Immature natural killer cell (primary cell): ENCODE measurements around the gene GPR142. TPM values are rescaled to one million over a fixed set of nuclear protein-coding genes. Genes with fewer than 3 reads are reported as not detected.

Source experiments
- DNase-seq, 3 donors: peaks; one replicate each; pipeline ENCODE4 v3.0.0; 2022; ENCODE audit warnings: mixed read lengths in 1 of 3
- H3K27ac Mint-ChIP-seq, 6 donors: one replicate each; pipeline ENCODE4 v1.8.0; 2020; ENCODE audit warnings: mixed read lengths in 6 of 6, mild to moderate bottlenecking in 5 of 6, inconsistent platforms in 4 of 6, moderate library complexity in 3 of 6
- H3K27me3 Mint-ChIP-seq, 3 donors: one replicate each; pipeline ENCODE4 v1.8.0; 2020 to 2021; ENCODE audit warnings: low read depth in 3 of 3, mild to moderate bottlenecking in 3 of 3, mixed read lengths in 3 of 3, moderate library complexity in 3 of 3, inconsistent platforms in 1 of 3
- H3K36me3 Mint-ChIP-seq, 3 donors: one replicate each; pipeline ENCODE4 v1.8.0; 2020; ENCODE audit warnings: mixed read lengths in 3 of 3, inconsistent platforms in 2 of 3, mild to moderate bottlenecking in 2 of 3
- H3K4me1 Mint-ChIP-seq, 2 donors: one replicate each; pipeline ENCODE4 v1.8.0; 2020; ENCODE audit warnings: inconsistent platforms in 2 of 2, mild to moderate bottlenecking in 2 of 2, mixed read lengths in 2 of 2, moderate library complexity in 1 of 2
- H3K4me3 Mint-ChIP-seq, 5 donors: one replicate each; pipeline ENCODE4 v1.8.0; 2020; ENCODE audit warnings: mild to moderate bottlenecking in 5 of 5, mixed read lengths in 5 of 5, inconsistent platforms in 3 of 5, moderate library complexity in 3 of 5
- H3K9me3 Mint-ChIP-seq, 6 donors: one replicate each; pipeline ENCODE4 v1.8.0; 2020; ENCODE audit warnings: mild to moderate bottlenecking in 6 of 6, mixed read lengths in 6 of 6, inconsistent platforms in 4 of 6, moderate library complexity in 3 of 6
- polyA plus RNA-seq, 3 donors: library from polyadenylated mRNA; unstranded; fragments of 300-500 nt; fragmentation: Illumina TruSeq; gene quantifications; one replicate each; pipeline ENCODE4 v1.2.3, GENCODE V29; 2021

Gene GPR142
- polyA plus RNA-seq, result under 1 TPM in 1 of 3 donors, not detected in 2; 0.49 TPM

DNA sequence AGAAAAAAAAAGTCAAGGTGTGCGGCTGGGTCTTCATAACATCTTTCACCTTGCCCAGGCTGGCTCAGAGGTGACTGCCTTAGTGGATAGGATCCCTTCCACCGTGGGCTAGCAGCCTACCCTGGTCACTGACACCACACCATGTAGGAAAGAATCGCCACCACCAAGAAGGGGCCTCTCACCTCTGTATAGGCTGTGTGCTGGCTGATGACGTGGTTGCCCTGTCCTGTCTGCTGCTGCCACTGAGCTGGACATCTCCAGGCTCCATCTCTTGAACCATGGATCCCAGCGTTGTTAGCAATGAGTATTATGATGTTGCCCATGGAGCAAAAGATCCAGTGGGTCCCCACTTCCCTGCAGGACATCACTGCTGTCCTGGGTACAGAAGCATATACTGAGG, at the start of gene GPR142:
Gene GPR142 (plus strand): TSS at position 301 of the 400 bp plus-strand sequence. CDS start 2,035 bp downstream, outside the sequence.
- Mint-ChIP-seq H3K9me3 (no peaks in the 10 kb centered on the region), H3K36me3 (no peaks in the 10 kb centered on the region), H3K27ac (no peak within 1 kb of the TSS), H3K27me3 (peaks cover 5 to 14% (median 7%) of the 10 kb centered on the region in 3 donors), H3K4me3 (peak within 1 kb of the TSS; percentile 52 to 74 (median 63)), H3K4me1 (peaks cover 15 to 16% of the 10 kb centered on the region in 2 donors)
- no peak for DNase-seq

GRCh38 chr17:74318391-74318790, 48.9 kb upstream of the GPR142 start:
- no peaks in the 10 kb centered on the region for H3K9me3 Mint-ChIP-seq
- H3K4me1 Mint-ChIP-seq, result no peaks in the 10 kb centered on the region
- H3K36me3 Mint-ChIP-seq, result no peaks in the 10 kb centered on the region
- H3K27me3 Mint-ChIP-seq, result peaks cover 1 to 6% (median 2%) of the 10 kb centered on the region in 3 donors
- DNase-seq, result no peak
- H3K27ac Mint-ChIP-seq, result no peak overlapping the region
- H3K4me3 Mint-ChIP-seq, result no peak overlapping the region

DNA sequence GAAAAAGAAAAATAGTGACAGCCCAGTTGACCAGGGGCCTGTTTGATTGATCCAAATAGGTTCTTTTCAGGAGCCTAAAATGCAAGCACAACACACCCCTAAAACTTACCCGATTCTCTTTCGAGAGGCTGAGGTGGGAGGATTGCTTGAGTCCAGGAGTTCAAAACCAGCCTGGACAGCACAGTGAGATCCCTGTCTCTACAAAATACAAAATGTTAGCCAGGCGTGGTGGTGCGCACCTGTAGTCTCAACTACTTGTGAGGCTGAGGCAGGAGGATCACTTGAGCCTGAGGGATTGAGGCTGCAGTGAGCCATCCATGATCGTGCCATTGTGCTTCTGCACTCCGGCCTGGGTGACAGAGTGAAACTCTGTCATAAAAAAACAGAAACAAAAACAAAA, 42.8 kb upstream of the GPR142 start:
- H3K36me3 Mint-ChIP-seq, result no peaks in the 10 kb centered on the region
- H3K9me3 Mint-ChIP-seq, result no peaks in the 10 kb centered on the region
- H3K4me1 Mint-ChIP-seq, result peaks cover 23 to 38% of the 10 kb centered on the region in 2 donors
- H3K27ac Mint-ChIP-seq, result no peak overlapping the region
- DNase-seq, result no peak
- peak overlapping the region in 1 of 5 donors; percentile 71 for H3K4me3 Mint-ChIP-seq
- H3K27me3 Mint-ChIP-seq, result peaks cover 0 to 8% (median 4%) of the 10 kb centered on the region in 3 donors

GRCh38 chr17:74325376-74325742, 41.9 kb upstream of the GPR142 start:
- DNase-seq, result peak in 1 of 3 donors; percentile 9
- Mint-ChIP-seq H3K27ac (peak overlapping the region in 1 of 6 donors; percentile 21), H3K27me3 (peaks cover 0 to 9% (median 4%) of the 10 kb centered on the region in 3 donors), H3K9me3 (no peaks in the 10 kb centered on the region), H3K36me3 (no peaks in the 10 kb centered on the region), H3K4me1 (peaks cover 28 to 45% of the 10 kb centered on the region in 2 donors), H3K4me3 (peak overlapping the region; percentile 40 to 71 (median 65))

- Mint-ChIP-seq H3K27me3 (peaks cover 0 to 9% (median 4%) of the 10 kb centered on the region in 3 donors), H3K4me1 (peaks cover 28 to 45% of the 10 kb centered on the region in 2 donors), H3K27ac (peak within 1 kb of the TSS in 5 of 6 donors; percentile 21 to 75 (median 66)), H3K9me3 (no peaks in the 10 kb centered on the region), H3K4me3 (peak within 1 kb of the TSS; percentile 45 to 76 (median 71)), H3K36me3 (no peaks in the 10 kb centered on the region)
- DNase-seq, result peak; percentile 58 to 66 (median 64)
Observed at GRCh38 chr17:74325743-74326379, 41.4 kb upstream of the GPR142 start, which contains the start of gene KIF19. TSS of gene KIF19 (plus strand) at chr17:74326226. CDS start at chr17:74326350, 124 bp downstream.

- Mint-ChIP-seq H3K4me3 (peak overlapping the region; percentile 45 to 76 (median 69)), H3K4me1 (peaks cover 28 to 45% of the 10 kb centered on the region in 2 donors), H3K27me3 (peaks cover 0 to 9% (median 4%) of the 10 kb centered on the region in 3 donors), H3K36me3 (no peaks in the 10 kb centered on the region), H3K9me3 (no peaks in the 10 kb centered on the region), H3K27ac (peak overlapping the region in 5 of 6 donors; percentile 21 to 75 (median 66))
- DNase-seq, result no peak
Observed at GRCh38 chr17:74326506-74326905, 40.8 kb upstream of the GPR142 start.

DNA sequence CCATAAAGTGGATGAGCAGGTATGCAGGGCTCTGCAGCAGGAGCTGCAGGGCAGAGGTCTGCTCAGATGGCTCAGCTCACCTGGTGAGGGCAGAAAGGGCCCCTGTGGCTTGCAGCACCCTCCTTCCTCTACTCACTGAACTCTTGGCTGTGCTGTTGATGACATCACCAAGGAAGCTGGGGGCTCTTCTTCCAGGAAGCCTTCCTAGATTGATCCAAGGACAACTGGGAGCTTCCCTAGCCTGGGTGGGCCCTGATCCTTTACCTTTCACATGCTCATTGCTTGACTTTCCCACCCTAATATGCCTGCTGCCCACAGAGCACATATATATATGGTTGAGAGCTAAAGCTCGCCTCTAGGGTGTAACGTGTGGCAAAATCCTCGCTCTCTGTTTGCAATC, 38.8 kb upstream of the GPR142 start:
- peak overlapping the region in 5 of 6 donors; percentile 5 to 73 (median 43) for H3K27ac Mint-ChIP-seq
- H3K9me3 Mint-ChIP-seq, result no peaks in the 10 kb centered on the region
- no peaks in the 10 kb centered on the region for H3K36me3 Mint-ChIP-seq

GRCh38 chr17:74329378-74329777, 37.9 kb upstream of the GPR142 start:
- peaks cover 28 to 45% of the 10 kb centered on the region in 2 donors for H3K4me1 Mint-ChIP-seq
- no peaks in the 10 kb centered on the region for H3K9me3 Mint-ChIP-seq

More for the DNA sequence above, 38.8 kb upstream of the GPR142 start:
- H3K27me3 Mint-ChIP-seq, result peaks cover 0 to 5% (median 2%) of the 10 kb centered on the region in 3 donors
- H3K4me3 Mint-ChIP-seq, result peak overlapping the region in 4 of 5 donors; percentile 14 to 52 (median 30)
- DNase-seq, result no peak
- H3K4me1 Mint-ChIP-seq, result peaks cover 28 to 45% of the 10 kb centered on the region in 2 donors

DNA sequence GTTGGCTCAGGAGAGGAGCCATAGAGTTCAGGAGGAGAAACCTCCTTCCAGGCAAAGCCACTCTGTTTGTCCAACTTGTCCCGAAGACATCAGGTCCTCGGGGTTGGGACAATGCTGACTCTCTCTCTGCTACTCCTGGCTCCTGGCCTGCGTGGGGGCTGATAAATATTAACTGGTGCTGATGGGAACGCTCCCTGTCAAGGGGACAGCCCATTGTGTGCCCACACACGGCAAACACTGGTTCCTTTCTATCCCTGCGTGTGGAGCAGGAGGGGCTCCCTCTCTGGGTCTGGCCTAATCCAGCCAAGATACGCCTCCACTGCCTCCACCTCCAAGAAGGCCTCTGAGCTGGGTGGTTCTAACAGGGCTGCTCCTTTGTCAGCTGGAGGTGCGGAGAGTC, 36.9 kb upstream of the GPR142 start:
- Mint-ChIP-seq H3K4me1 (peaks cover 28 to 41% of the 10 kb centered on the region in 2 donors), H3K27ac (no peak overlapping the region), H3K4me3 (no peak overlapping the region), H3K9me3 (no peaks in the 10 kb centered on the region), H3K27me3 (peaks cover 0 to 2% (median 0%) of the 10 kb centered on the region in 3 donors), H3K36me3 (no peaks in the 10 kb centered on the region)
- no peak for DNase-seq

More at GRCh38 chr17:74329378-74329777, 37.9 kb upstream of the GPR142 start:
- Mint-ChIP-seq H3K27ac (peak overlapping the region; percentile 5 to 85 (median 46)), H3K4me3 (peak overlapping the region; percentile 19 to 52 (median 33)), H3K27me3 (peaks cover 0 to 5% (median 2%) of the 10 kb centered on the region in 3 donors), H3K36me3 (no peaks in the 10 kb centered on the region)
- DNase-seq, result no peak

DNA sequence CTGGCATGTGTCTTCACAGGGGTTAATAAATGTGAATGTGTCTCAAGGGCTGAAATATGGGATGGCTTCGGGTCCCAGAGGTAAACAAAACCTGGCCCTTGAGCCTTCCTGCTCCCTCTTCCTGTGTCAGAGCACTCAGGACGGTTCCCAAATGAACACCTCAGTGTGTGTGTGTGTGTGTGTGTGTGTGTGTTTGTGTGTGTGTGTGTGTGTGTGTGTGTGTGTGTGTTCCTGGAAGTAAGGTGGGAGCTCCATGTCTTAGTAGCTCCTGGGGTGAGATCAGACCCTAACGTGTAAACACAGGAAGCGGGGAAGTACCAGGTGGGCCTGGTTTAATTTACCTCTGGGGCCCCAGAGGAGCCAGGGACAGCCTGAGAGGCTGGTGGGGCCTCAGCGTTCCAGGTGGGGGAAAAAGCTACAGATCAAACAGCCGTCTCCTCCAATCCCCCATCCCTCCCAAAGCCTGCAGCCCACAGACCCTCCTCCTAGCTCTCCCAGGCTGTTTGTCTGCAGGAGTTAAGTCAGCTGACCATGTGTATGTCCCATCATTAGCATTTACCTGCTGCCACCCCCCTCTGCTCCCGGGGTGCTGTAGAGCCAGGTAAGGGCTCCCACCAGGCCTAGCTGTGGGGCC, 35.2 kb upstream of the GPR142 start:
- Mint-ChIP-seq H3K9me3 (no peaks in the 10 kb centered on the region), H3K36me3 (no peaks in the 10 kb centered on the region), H3K4me1 (peaks cover 20 to 29% of the 10 kb centered on the region in 2 donors), H3K4me3 (no peak overlapping the region), H3K27ac (no peak overlapping the region), H3K27me3 (peaks cover 0 to 2% (median 0%) of the 10 kb centered on the region in 3 donors)
- DNase-seq, result no peak

DNA sequence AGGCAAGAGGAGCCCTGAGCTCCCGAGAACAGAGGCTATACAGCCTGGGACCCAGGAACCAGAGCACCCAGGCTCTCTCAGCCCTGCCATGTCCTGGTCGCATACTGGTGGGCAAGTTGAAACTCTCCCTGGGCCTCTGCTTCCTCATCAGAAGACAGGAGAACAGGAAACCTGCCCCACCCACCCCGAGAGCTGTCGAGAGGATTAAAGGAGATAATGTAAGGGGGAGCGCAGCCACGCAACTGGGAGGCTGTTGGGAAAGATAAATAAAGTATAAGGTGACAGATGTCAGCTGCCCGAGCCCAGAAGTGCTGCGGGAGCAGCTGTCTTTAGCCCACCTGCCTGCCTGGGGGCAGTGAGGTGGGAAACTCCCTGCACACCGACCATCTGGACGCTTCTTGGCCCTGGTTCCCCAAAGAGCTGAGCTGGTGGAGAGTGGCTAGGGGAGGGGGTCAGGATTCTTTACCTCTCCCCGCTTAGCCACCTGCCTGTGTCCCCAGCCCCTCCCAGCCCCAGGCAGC, 34.5 kb upstream of the GPR142 start:
- Mint-ChIP-seq H3K36me3 (no peaks in the 10 kb centered on the region), H3K9me3 (no peaks in the 10 kb centered on the region), H3K4me1 (peaks cover 17 to 22% of the 10 kb centered on the region in 2 donors), H3K27ac (no peak overlapping the region), H3K27me3 (peaks cover 0 to 2% (median 1%) of the 10 kb centered on the region in 3 donors), H3K4me3 (no peak overlapping the region)
- no peak for DNase-seq

- Mint-ChIP-seq H3K27me3 (peaks cover 0 to 1% (median 1%) of the 10 kb centered on the region in 3 donors), H3K4me3 (no peak overlapping the region), H3K36me3 (no peaks in the 10 kb centered on the region), H3K4me1 (peaks cover 5 to 8% of the 10 kb centered on the region in 2 donors), H3K27ac (no peak overlapping the region), H3K9me3 (no peaks in the 10 kb centered on the region)
- no peak for DNase-seq
Observed at GRCh38 chr17:74334393-74335039, 32.8 kb upstream of the GPR142 start.

DNA sequence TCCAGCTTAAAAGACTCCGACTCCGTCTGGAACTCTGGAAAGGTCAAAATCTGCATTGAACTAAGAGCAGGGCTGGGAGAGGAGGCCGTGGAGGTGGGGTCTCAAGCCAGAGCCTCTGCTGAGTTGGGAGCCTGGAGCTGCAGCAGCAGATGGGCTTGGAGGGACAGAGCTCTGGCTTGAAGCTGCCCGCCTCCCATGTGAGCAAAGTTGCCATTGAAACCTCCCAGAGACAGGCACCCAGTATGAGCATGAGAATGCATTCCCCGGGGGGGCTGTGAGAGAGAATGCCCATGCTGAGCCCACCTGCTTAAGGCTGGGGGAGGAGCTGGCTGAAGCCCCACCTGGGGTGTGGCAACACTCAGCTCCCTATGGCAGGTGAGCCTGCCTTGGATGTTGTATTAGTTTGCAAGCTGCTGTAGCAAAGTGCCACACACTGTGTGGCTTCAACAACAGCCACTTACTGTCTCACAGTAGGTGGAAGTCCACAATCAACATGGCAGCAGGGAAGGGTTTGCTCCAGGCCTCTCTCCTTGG, 31.7 kb upstream of the GPR142 start:
- DNase-seq, result no peak
- Mint-ChIP-seq H3K27ac (no peak overlapping the region), H3K4me3 (no peak overlapping the region), H3K27me3 (peaks cover 0 to 2% (median 1%) of the 10 kb centered on the region in 3 donors), H3K9me3 (no peaks in the 10 kb centered on the region), H3K4me1 (no peaks in the 10 kb centered on the region), H3K36me3 (no peaks in the 10 kb centered on the region)
